ENCODE results near the gene SLC5A10.
A peak's percentile ranks its signal among the peaks of the same experiment; 100 is the strongest.

Gene SLC5A10

GRCh38 chr17:18984273-18985114 is 32.5 kb downstream of the SLC5A10 start:
- DNase-seq (ENCODE audit: low spot score) = no peak

DNA sequence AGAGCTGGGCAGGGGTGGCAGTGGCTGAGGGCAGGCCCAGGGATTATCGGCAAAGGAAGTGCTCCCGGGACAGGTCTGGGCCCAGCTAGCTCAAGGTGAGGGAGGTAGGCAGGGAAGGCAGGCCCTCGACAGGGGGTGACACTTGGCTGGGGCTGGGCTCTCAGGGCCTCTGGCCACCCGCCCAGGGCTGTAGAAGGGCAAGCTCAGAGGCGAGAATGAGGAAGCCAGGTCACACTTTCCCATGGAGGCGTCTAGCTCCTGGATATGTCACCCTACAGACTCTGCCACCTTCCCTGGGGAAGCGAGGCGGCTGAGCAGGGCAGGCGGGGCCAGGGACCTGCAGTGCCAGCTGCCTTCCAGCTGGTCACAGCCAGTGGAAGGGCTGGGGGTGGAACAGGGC is 33.5 kb downstream of the SLC5A10 start:
- DNase-seq (ENCODE audit: low spot score) = no peak

GRCh38 chr17:18986541-18987229 is 34.7 kb downstream of the SLC5A10 start:
- DNase-seq (ENCODE audit: low spot score) = no peak

GRCh38 chr17:18987230-18987610 is 35.3 kb downstream of the SLC5A10 start:
- no peak for DNase-seq (ENCODE audit: low spot score)

DNA sequence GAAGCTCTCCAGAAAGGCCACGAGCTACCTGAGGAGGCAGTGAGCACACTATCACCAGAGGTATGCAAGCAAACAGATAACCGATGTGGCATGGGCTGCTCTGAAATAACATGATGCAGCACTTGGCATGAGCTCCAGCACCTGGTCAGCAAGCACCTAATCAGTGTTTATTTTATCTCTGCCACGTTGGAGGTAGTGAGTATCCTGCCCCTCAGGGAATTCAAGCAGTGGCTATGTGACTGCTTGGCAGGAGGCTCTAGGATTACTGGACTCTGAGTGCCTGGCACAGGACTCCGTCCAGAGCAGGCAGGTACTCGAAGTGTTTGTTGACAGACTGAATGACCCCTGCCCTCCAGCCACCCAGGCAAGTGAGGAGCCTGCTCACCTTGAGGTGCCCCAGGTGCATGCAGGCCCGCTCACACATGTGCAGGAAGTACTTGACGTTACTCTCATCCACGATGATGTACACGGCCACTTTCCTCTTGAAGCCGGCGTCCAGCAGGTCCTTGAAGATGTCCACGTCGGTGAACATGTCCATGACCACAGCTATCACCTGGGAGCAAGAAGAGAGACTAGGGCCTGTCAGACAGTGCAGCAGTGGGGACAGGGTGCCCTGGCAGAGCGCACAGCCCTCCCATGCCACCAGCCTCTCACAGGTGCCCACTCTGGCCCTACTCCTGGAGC is 36.0 kb downstream of the SLC5A10 start:
- DNase-seq (ENCODE audit: low spot score) = no peak

DNA sequence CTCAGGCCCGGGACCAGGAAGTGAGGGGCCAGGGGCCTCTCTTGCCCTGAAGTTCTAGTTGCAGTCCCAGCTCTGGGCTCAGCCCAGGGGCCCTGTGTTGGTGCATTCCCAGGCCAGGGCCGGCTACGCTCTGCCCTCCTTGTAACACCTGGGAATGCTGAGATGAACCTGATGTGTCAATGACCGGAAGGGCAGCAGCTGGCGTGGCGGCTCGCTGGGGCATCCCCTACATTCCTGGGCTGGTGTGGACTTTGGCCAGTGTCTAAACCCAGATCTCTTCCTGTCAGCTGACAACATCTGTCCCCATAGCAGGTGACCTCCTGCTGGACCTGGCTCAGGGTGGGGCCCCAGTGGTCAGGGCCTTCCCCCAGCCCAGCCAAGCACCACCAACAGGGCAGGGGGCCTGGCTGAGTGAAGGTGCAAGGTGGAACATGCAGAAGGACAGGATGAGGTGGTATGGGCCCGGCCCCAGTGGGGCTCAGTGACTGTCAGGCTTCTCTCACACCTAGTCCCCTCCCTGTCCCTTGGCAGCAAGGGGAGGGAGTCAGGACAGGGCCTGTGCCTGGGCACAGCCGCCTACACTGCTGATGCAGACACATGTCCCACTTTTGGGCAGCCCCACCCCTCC is 36.7 kb downstream of the SLC5A10 start:
- no peak for DNase-seq (ENCODE audit: low spot score)

- peak; percentile 82 for DNase-seq (ENCODE audit: low spot score)
Observed at GRCh38 chr17:18990331-18990730, 38.4 kb downstream of the SLC5A10 start.

DNA sequence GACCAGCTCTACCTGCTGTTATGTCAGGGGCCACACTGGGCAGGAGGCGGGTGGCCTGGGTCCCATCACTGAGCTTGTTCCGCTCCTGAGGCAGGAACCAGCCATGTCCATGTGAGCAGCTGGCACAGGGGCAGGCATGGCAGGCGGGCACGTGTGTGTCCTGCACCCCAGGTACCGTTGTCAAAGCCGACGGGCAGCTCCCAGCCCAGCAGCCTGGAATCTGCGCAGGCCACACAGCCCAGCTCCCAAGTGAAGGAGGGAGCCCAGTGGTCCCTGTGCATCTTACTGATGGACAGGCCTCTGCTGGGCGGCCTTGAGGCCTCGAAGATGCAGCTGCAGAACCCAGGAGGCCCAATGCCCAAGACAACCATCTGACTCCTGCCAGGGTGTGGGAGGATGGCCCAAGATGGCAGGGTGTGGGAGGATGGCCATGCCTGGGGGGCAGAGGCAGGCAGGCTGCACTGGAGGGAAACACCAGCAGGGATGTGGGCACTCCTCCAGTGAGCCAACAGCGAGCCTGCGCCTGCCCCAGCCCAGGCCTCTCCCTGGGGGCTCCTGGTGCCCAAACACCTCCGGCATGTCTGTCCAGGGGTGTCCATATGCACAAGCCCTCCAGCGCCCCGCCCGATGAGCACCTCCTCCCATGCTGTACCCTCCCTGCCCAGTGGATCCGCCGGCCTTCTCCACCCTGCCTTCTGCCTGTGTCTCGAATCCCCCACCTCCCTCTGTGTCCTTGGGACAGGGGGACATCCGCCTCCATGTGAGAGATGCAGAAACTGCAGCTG is 39.8 kb downstream of the SLC5A10 start:
- no peak for DNase-seq (ENCODE audit: low spot score)

DNA sequence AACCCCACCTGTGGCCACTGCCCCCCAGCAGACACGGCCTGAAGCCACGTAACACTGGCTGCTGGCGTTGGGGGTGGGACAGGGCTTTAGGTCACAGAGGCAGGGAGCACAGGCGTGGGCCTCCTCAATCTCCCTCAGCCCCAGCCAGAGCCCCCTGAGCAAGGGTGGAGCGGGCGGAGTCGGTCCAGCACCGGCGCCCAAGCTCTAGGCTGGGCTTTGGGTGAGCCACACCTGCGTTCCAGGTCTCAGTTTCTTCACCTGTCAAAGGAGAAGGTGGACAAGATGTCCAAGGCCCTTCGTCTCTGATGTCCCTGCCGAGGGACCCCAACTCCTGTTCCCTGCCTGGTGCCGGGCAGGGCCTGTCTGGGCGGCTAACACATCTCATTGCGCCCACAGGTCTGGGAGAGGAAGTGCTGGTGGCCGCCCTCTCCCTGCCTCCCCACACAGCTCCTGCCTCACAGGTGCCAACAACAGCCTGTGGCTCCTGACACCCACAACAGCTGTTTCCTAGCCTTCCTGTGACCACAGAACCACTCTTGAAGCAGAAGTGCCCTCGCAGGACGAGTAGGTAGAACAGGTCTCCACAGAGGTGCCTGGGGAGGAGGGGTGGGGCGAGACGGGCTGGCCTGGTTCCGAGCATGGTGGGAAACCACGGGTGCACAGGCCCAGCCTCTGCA is 40.6 kb downstream of the SLC5A10 start:
- DNase-seq (ENCODE audit: low spot score) = no peak

GRCh38 chr17:18993905-18994526 is 42.1 kb downstream of the SLC5A10 start:
- DNase-seq (ENCODE audit: low spot score) = no peak

GRCh38 chr17:18994631-18995030 is 42.7 kb downstream of the SLC5A10 start:
- DNase-seq (ENCODE audit: low spot score) = no peak

- DNase-seq (ENCODE audit: low spot score) = no peak
Observed at GRCh38 chr17:18995220-18995619, 43.3 kb downstream of the SLC5A10 start.

DNA sequence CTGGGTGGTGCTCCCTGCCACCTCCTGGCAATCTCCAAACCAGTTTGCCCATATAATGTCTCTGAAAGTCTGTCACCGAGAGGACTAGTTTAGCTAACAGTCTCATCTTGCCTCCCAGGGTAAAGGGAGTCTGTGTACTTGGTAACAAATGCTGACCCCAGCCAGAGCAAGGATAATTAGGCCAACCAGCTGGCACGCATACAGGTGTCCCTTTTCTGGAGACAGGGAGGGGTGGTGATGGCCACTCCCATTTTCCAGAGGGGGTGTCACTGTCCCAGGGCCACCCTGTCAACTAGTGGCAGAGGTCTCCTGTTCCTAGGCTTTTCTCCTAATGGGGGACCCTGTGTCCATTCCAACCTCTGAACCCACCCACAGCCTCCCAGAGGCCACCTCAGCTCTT is 44.5 kb downstream of the SLC5A10 start:
- DNase-seq (ENCODE audit: low spot score) = no peak

DNA sequence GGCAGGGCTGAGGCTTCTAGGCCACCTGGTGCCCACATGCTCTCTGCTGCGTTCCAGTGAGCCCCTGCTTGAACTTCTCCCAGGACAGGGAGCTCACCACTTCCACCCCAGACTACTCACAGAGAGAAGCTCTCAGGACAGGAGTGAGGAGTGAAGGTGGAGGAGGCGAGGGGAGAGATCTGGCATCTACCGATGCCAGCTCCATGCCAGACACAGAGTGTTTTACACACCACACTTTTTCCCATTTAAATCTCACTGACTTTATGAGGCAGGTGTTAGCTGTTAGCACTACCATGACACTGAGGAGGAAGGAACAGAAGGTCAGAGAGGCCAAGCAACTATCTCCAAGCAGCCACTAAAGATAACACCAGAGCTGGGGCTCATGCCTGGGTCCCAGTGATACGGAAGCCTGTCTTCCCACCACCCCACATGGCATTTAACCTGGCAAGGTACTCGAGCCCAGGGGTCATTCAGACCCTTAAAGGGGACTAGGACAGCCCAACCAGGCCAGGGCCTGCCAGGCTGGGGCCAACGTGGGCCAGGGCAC is 45.8 kb downstream of the SLC5A10 start:
- DNase-seq (ENCODE audit: low spot score) = no peak

DNA sequence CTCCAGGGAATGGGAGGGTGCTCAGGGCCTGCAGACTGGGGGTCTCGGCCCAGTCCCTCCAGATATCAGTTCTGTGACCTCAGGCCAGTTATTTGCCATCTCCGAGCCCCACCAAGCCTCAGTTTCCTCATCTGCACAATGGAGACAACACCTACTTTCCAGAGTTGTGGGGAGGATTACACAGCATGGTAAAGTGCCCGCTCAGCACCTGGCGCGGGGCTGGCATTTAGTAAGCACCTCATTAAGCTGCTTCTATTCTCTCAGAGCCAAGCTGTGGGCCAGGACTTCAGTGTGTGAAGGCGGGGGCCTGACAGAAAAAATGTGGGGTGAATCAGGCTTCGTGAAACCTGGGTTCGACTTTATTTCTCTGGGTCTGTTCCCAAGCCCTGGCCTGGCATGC is 47.4 kb downstream of the SLC5A10 start:
- DNase-seq (ENCODE audit: low spot score) = no peak

GRCh38 chr17:18999911-19000310 is 47.9 kb downstream of the SLC5A10 start:
- DNase-seq (ENCODE audit: low spot score) = no peak

GRCh38 chr17:19000531-19001325 is 48.8 kb downstream of the SLC5A10 start:
- DNase-seq (ENCODE audit: low spot score) = no peak

DNA sequence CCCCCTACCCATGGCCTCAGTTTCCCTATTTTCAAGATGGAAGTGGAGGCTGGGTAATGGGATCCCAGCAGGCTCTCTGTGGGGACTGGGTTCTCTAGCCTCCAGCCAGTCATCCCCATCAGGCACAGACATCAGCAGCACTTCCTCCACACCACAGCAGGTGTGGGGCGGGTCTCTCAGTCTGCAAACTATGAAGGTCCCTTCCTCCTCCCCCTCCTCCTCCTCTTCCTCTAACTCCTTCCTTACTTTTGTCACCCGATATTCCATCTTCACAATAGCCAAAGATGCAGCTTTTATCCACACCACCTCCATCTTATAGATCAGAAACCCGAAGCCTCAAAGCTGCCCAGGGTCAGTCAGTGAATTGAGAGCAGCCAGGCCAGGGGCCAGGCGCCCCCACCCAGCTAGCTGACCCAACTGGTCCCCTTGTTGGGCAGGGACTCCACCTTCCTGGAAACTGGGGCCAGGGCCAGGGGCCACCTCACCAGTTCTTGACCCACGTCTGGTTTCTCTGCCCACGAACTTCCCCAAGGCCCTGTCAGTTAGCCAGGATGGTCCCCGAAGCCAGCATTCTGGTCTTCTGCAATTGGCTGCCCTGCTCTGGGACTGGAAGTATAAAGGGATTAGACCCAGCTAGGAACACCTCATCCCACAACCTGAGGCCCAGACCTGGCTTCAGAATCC is 50.1 kb downstream of the SLC5A10 start:
- no peak for DNase-seq (ENCODE audit: low spot score)

Data from D341Med (cell line).